Vagina (tissue), 2 donors: ENCODE measurements around the gene IL36B.

Experiments used
- CTCF ChIP-seq, 3 experiments: fragments of 450-650 bp in 2 of 3; fragments of 200-600 bp in 1 of 3; sonication (generic) in 1 of 3; IDR thresholded peaks; one replicate each; pipeline ENCODE4 v1.5.1; 2017 to 2019; ENCODE audit warnings: antibody characterized with exemption in 3 of 3, mild to moderate bottlenecking in 2 of 3, moderate library complexity in 2 of 3
- POLR2A ChIP-seq, 2 donors: fragments of 450-650 bp; IDR thresholded peaks; one replicate each; pipeline ENCODE4 v1.6.1; 2017; ENCODE audit warnings: antibody characterized with exemption in 2 of 2, mild to moderate bottlenecking in 2 of 2, moderate library complexity in 2 of 2

GRCh38 chr2:113060796-113061195 lies 8.1 kb upstream of the IL36B start:
- TF ChIP-seq CTCF (IDR thresholded peaks at IDR 0.05), result no peak
- TF ChIP-seq POLR2A (IDR thresholded peaks at IDR 0.05), result no peak
